ENCODE data around the gene KLHL25. TPM values are rescaled to one million over a fixed set of nuclear protein-coding genes. Genes with fewer than 3 reads are reported as not detected.

The KLHL25 gene
- total RNA-seq, 1 experiment from 2014 or later, result 18.4 TPM

DNA sequence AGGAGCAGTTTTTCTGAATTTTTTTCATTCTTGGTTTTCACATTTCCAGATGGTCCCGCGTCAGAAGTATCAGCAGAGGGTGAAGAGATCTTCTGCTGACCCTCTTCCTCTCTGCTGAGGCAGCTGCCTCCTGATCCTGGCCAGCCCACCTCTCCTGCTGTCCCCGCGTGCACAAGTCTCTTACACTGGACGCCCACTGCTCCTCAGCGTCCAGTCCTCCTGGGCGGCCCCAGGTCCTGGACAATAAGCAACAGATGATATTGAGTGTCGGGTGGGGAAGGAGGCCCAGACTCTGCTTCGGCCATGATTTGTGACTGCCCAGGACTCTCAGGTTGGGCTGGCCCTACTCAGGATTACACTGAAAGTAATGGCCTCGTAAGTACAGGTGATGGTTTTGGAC is 50.1 kb downstream of the KLHL25 start:
- Histone ChIP-seq H3K9me3 (ENCODE audit: control insufficient read depth, low read depth, low read length) (no peaks in the 10 kb centered on the region), H3K4ac (ENCODE audit: low read depth, low read length) (no peak overlapping the region), H4K20me1 (ENCODE audit: control insufficient read depth, insufficient read depth, insufficient read length) (no peaks in the 10 kb centered on the region), H3K27me3 (ENCODE audit: insufficient read depth, low read length) (no peaks in the 10 kb centered on the region), H3K23me2 (ENCODE audit: insufficient read length, low read depth, low read length, poor library complexity, severe bottlenecking) (no peaks in the 10 kb centered on the region), H2AFZ (ENCODE audit: low read length) (no peak overlapping the region), H3K79me1 (ENCODE audit: insufficient read depth, low read depth, low read length, poor library complexity, severe bottlenecking) (no peaks in the 10 kb centered on the region), H4K91ac (ENCODE audit: insufficient read length, low read depth, low read length) (no peak overlapping the region), H3K14ac (ENCODE audit: insufficient read depth, low read length) (no peak overlapping the region), H3T11ph (ENCODE audit: low read length) (no peak overlapping the region), H3K4me1 (ENCODE audit: insufficient read depth, low read length) (peaks cover 2% of the 10 kb centered on the region; the same call in 1 of the 2 replicates), H3K23ac (ENCODE audit: insufficient read length, low read depth, low read length) (no peak overlapping the region), H3K56ac (ENCODE audit: insufficient read length, low read depth, low read length) (no peak overlapping the region), H2AK5ac (ENCODE audit: insufficient read length, low read length) (no peak overlapping the region), H2BK120ac (ENCODE audit: low read depth, low read length, poor library complexity, severe bottlenecking) (no peak overlapping the region), H2BK20ac (ENCODE audit: low read depth, low read length, poor library complexity, severe bottlenecking) (no peak overlapping the region), H3K27ac (ENCODE audit: insufficient read length, low read depth, low read length) (no peak overlapping the region), H3K9ac (ENCODE audit: extremely low read depth, insufficient read length, low read length) (no peak overlapping the region), H2BK5ac (ENCODE audit: insufficient read length, low read length) (no peak overlapping the region), H2BK12ac (ENCODE audit: insufficient read length, low read depth, low read length) (no peak overlapping the region), H3K79me2 (ENCODE audit: insufficient read depth, low read length) (no peaks in the 10 kb centered on the region), H4K8ac (replicated peaks; ENCODE audit: insufficient read length, low read depth, low read length) (no peak overlapping the region), H2BK15ac (ENCODE audit: low read depth, low read length) (no peak overlapping the region), H3K4me2 (ENCODE audit: insufficient read depth, insufficient read length, low read length) (no peak overlapping the region), H3K18ac (ENCODE audit: insufficient read length, low read depth, low read length) (no peak overlapping the region), H4K5ac (ENCODE audit: insufficient read length, low read depth, low read length) (no peak overlapping the region)
- no peak for DNase-seq
- no peaks in the 10 kb centered on the region for H3K27me3 Mint-ChIP-seq (ENCODE audit: low read depth)
- no CpG with 5 or more reads among the region's 10 CpGs for WGBS (ENCODE audit: extremely low coverage, insufficient read length, low lambda C conversion rate)
- H3K27ac Mint-ChIP-seq, result peak overlapping the region; percentile 57 to 77 (median 66); a peak in 5 of 7 replicates
- peaks cover 23 to 65% (median 63%) of the 10 kb centered on the region in 3 experiments; a peak in 6 of 7 replicates for H3K36me3 Mint-ChIP-seq (ENCODE audit: insufficient read depth in 1 of 3, low read depth in 3 of 3)
- no peak overlapping the region for H3K4me3 Mint-ChIP-seq
- H3K4me1 Mint-ChIP-seq, result peaks cover 33 to 40% of the 10 kb centered on the region in 2 experiments
- H3K9me3 Mint-ChIP-seq, result no peaks in the 10 kb centered on the region
- TF ChIP-seq, protein P1, sequence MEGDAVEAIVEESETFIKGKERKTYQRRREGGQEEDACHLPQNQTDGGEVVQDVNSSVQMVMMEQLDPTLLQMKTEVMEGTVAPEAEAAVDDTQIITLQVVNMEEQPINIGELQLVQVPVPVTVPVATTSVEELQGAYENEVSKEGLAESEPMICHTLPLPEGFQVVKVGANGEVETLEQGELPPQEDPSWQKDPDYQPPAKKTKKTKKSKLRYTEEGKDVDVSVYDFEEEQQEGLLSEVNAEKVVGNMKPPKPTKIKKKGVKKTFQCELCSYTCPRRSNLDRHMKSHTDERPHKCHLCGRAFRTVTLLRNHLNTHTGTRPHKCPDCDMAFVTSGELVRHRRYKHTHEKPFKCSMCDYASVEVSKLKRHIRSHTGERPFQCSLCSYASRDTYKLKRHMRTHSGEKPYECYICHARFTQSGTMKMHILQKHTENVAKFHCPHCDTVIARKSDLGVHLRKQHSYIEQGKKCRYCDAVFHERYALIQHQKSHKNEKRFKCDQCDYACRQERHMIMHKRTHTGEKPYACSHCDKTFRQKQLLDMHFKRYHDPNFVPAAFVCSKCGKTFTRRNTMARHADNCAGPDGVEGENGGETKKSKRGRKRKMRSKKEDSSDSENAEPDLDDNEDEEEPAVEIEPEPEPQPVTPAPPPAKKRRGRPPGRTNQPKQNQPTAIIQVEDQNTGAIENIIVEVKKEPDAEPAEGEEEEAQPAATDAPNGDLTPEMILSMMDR (conservative IDR thresholded peaks at IDR 0.05), result no peak
